AG04449 (cell line): ENCODE data around the gene GPR55.
"Not testable (repeated sequence)": the region's sequence is repeated elsewhere in the genome, so short reads cannot be mapped to it uniquely, and the experiment has no call there.

Experiments used
- CTCF ChIA-PET: fragments of 350-600 bp; formaldehyde crosslinking; extraction: SDS; loops from one replicate; lab custom pipeline; 2021; ENCODE audit warnings: antibody characterized with exemption; lab: Yijun Ruan, JAX
- POLR2A ChIA-PET: fragments of 400-600, 350-600 bp; formaldehyde crosslinking; extraction: SDS; loops from one replicate; lab custom pipeline; 2020; ENCODE audit warnings: antibody characterized with exemption, inconsistent platforms; lab: Yijun Ruan, JAX
- DNase-seq: peaks from one replicate; pipeline ENCODE4 v3.0.0-alpha.2; 2010; ENCODE audit warnings: low read depth, low spot score
- H3K4me3 ChIP-seq: 2 replicates; pipeline ENCODE4 v1.5.1; 2011; ENCODE audit warnings: low read depth, mild to moderate bottlenecking, control low read depth, low read length
- CTCF ChIP-seq: IDR thresholded peaks from one replicate; pipeline ENCODE4 v1.5.1; 2011; ENCODE audit warnings: mild to moderate bottlenecking, moderate library complexity, low read length, control low read depth, inconsistent platforms; ENCODE audit not compliant: insufficient read depth; ENCODE audit errors: missing control alignments

The GPR55 gene

GRCh38 chr2:230924470-230925341 is at the start of gene GPR55:
Gene GPR55, minus strand, starts transcription at chr2:230925242. Its CDS starts 14,280 bp downstream, at chr2:230910962.
- POLR2A ChIA-PET = no interaction called here
- CTCF ChIA-PET = interaction anchor here (1.2 to 1.3 kb wide), 2 partner anchors 21 to 101 kb away, joined by 3 read pairs; no protein-coding TSS in a partner anchor

GRCh38 chr2:230974096-230974913 is 49.3 kb upstream of the GPR55 start:
- DNase-seq = peak; percentile 12
- H3K4me3 ChIP-seq = no peak overlapping the region
- POLR2A ChIA-PET = no interaction called here
- CTCF ChIA-PET = interaction anchor here (1.2 to 5.5 kb wide), 4 partner anchors 12 to 73 kb away, joined by 3 to 34 read pairs (median 6); no protein-coding TSS in a partner anchor
- TF ChIP-seq CTCF = no peak

More at GRCh38 chr2:230924470-230925341, at the start of gene GPR55:
- DNase-seq = no peak
- no peak within 1 kb of the TSS for H3K4me3 ChIP-seq
- TF ChIP-seq CTCF = no peak

GRCh38 chr2:230972046-230972445 is 47.0 kb upstream of the GPR55 start:
- DNase-seq = no peak
- POLR2A ChIA-PET = no interaction called here
- CTCF ChIA-PET = interaction anchor here (1.1 kb wide), 1 partner anchor 13 kb away, joined by 3 read pairs; no protein-coding TSS in a partner anchor
- H3K4me3 ChIP-seq = no peak overlapping the region
- TF ChIP-seq CTCF = no peak

- no peak for DNase-seq
- H3K4me3 ChIP-seq = no peak overlapping the region
- ChIA-PET CTCF (interaction anchor here (1.1 to 1.4 kb wide), 3 partner anchors 13 to 67 kb away, joined by 3 to 8 read pairs (median 4); no protein-coding TSS in a partner anchor), POLR2A (no interaction called here)
- TF ChIP-seq CTCF = no peak
Observed at GRCh38 chr2:230969659-230970015, 44.6 kb upstream of the GPR55 start.

- CTCF ChIA-PET = interaction anchor here (1.1 to 1.4 kb wide), 3 partner anchors 14 to 116 kb away, joined by 3 to 8 read pairs (median 4); no protein-coding TSS in a partner anchor
- POLR2A ChIA-PET = interaction anchor here (0.6 kb wide), 1 partner anchor 16 kb away, joined by 3 read pairs; no protein-coding TSS in a partner anchor
- H3K4me3 ChIP-seq = no peak overlapping the region
- DNase-seq = no peak
- TF ChIP-seq CTCF = no peak
Observed at GRCh38 chr2:230968921-230969658, 44.0 kb upstream of the GPR55 start.

- ChIA-PET CTCF (interaction anchor here (0.7 to 1.3 kb wide), 2 partner anchors 85 to 116 kb away, joined by 3 read pairs; no protein-coding TSS in a partner anchor), POLR2A (interaction anchor here (0.6 kb wide), 1 partner anchor 17 kb away, joined by 3 read pairs; no protein-coding TSS in a partner anchor)
- H3K4me3 ChIP-seq = not testable (repeated sequence)
Observed at GRCh38 chr2:230968314-230968713, 43.3 kb upstream of the GPR55 start.

More at GRCh38 chr2:230968314-230968713, 43.3 kb upstream of the GPR55 start:
- not testable (repeated sequence) for DNase-seq
